AG04450 (cell line): ENCODE results near the gene ESYT2. TPM values are rescaled to one million over a fixed set of nuclear protein-coding genes. Genes with fewer than 3 reads are reported as not detected.

Source experiments
- CTCF ChIA-PET: fragments of 300-600, 350-600 bp; formaldehyde crosslinking; extraction: SDS; loops from one replicate; lab custom pipeline; 2022; ENCODE audit warnings: antibody characterized with exemption, inconsistent platforms; lab: Charles Lee
- POLR2A ChIA-PET: fragments of 350-600 bp; formaldehyde crosslinking; extraction: SDS; loops from one replicate; lab custom pipeline; 2021; ENCODE audit warnings: antibody characterized with exemption, inconsistent platforms; lab: Yijun Ruan, JAX
- DNase-seq: peaks from one replicate; pipeline ENCODE4 v3.0.0-alpha.2; 2011; ENCODE audit warnings: low read depth, low spot score
- H3K27ac ChIP-seq: one replicate; pipeline ENCODE4 v1.5.1; 2012; ENCODE audit warnings: low read depth, low read length, control low read depth
- H3K27me3 ChIP-seq: one replicate; pipeline ENCODE4 v1.6.0; 2012; ENCODE audit warnings: low read length; ENCODE audit not compliant: control insufficient read depth, insufficient read depth
- H3K4me3 ChIP-seq: 2 replicates; pipeline ENCODE4 v1.5.1; 2011; ENCODE audit warnings: mild to moderate bottlenecking, low read depth, low read length, control low read depth
- H3K9me3 ChIP-seq: 2 replicates; pipeline ENCODE4 v1.5.1; 2012; ENCODE audit warnings: low read length; ENCODE audit not compliant: control insufficient read depth, insufficient read depth
- polyA plus RNA-seq: library from polyadenylated mRNA; depleted of rRNA; stranded (reverse); fragments of >200 nt; gene quantifications from 2 replicates; pipeline ENCODE4 v1.2.3, GENCODE V29; 2011
- TF ChIP-seq, protein P1 (sequence below): IDR thresholded peaks from 2 replicates; pipeline ENCODE4 v1.5.1; 2011; ENCODE audit warnings: low read depth, low read length, control low read depth, inconsistent platforms

ESYT2 gene
- polyA plus RNA-seq, 1 experiment: 54.3 TPM

- DNase-seq: no peak
- no peak overlapping the region for H3K4me3 ChIP-seq
- H3K27me3 ChIP-seq: no peaks in the 10 kb centered on the region
- ChIA-PET CTCF (no interaction called here), POLR2A (no interaction called here)
- no peak overlapping the region for H3K27ac ChIP-seq
- TF ChIP-seq, protein P1, sequence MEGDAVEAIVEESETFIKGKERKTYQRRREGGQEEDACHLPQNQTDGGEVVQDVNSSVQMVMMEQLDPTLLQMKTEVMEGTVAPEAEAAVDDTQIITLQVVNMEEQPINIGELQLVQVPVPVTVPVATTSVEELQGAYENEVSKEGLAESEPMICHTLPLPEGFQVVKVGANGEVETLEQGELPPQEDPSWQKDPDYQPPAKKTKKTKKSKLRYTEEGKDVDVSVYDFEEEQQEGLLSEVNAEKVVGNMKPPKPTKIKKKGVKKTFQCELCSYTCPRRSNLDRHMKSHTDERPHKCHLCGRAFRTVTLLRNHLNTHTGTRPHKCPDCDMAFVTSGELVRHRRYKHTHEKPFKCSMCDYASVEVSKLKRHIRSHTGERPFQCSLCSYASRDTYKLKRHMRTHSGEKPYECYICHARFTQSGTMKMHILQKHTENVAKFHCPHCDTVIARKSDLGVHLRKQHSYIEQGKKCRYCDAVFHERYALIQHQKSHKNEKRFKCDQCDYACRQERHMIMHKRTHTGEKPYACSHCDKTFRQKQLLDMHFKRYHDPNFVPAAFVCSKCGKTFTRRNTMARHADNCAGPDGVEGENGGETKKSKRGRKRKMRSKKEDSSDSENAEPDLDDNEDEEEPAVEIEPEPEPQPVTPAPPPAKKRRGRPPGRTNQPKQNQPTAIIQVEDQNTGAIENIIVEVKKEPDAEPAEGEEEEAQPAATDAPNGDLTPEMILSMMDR: no peak
- H3K9me3 ChIP-seq: no peaks in the 10 kb centered on the region
Measured at GRCh38 chr7:158837790-158838637, 8.7 kb upstream of the ESYT2 start.

GRCh38 chr7:158836692-158837091, 7.4 kb upstream of the ESYT2 start:
- DNase-seq: no peak
- H3K27ac ChIP-seq: no peak overlapping the region
- H3K4me3 ChIP-seq: no peak overlapping the region
- H3K9me3 ChIP-seq: no peaks in the 10 kb centered on the region
- POLR2A ChIA-PET: no interaction called here
- CTCF ChIA-PET: no interaction called here
- TF ChIP-seq, protein P1: no peak
- H3K27me3 ChIP-seq: no peaks in the 10 kb centered on the region

- H3K27me3 ChIP-seq: no peaks in the 10 kb centered on the region
- ChIA-PET CTCF (no interaction called here), POLR2A (no interaction called here)
- no peak overlapping the region for H3K4me3 ChIP-seq
- TF ChIP-seq, protein P1: no peak
- H3K9me3 ChIP-seq: no peaks in the 10 kb centered on the region
- no peak for DNase-seq
- no peak overlapping the region for H3K27ac ChIP-seq
Measured at GRCh38 chr7:158834878-158835784, 5.8 kb upstream of the ESYT2 start.

DNA sequence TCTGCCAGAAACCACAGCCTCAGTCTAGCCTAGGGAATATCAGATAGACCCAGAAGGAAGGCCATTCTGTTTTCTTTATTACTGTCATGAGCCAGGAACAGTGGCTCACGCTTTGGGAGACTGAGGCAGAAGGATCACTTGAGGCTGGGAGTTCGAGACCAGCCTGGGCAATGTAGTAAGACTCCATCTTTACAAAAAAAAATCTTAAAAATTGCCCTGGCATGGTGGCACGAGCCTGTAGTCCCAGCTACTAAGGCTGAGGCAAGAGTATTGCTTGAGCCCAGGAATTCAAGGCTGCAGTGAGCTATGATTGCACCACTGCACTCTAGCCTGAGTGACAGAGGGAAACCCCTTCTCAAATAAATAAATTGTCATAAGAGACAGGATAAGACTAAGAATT, 3.7 kb upstream of the ESYT2 start:
- POLR2A ChIA-PET: no interaction called here
- no peak overlapping the region for H3K4me3 ChIP-seq
- H3K27ac ChIP-seq: no peak overlapping the region
- no peaks in the 10 kb centered on the region for H3K9me3 ChIP-seq
- TF ChIP-seq, protein P1: no peak
- CTCF ChIA-PET: no interaction called here
- H3K27me3 ChIP-seq: no peaks in the 10 kb centered on the region
- no peak for DNase-seq

- POLR2A ChIA-PET: no interaction called here
- no peak overlapping the region for H3K27ac ChIP-seq
- no peak for DNase-seq
- H3K27me3 ChIP-seq: no peaks in the 10 kb centered on the region
- no peaks in the 10 kb centered on the region for H3K9me3 ChIP-seq
- CTCF ChIA-PET: no interaction called here
- H3K4me3 ChIP-seq: no peak overlapping the region
- TF ChIP-seq, protein P1: no peak
Measured at GRCh38 chr7:158831738-158832091, 2.4 kb upstream of the ESYT2 start.
